ENCODE data around the gene RBPJ.

Gene RBPJ

DNA sequence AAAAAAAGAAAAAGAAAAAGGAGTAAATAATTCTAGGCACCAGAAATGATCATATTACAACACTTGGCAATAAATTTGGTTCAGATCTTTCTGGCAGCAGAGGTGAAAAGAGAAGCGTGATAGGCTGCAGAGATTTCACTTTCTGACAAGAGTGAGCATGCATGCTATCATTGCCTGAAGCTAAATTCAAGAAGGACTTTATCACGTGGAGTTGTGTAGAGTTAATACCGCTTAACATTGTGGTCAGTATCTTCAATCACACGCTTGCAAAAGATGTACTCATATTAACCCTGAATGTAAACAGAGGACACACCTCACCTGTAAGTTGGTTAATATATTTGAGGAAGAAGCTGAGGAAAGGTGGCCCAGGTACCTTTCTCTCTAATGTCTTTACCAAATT, 31.4 kb upstream of the RBPJ start:
- H3K9me3 ChIP-seq (ENCODE audit: control insufficient read depth, insufficient read depth, low read length) = no peaks in the 10 kb centered on the region
- no peaks in the 10 kb centered on the region for H3K36me3 ChIP-seq (ENCODE audit: control insufficient read depth, insufficient read depth, low read length)
- peaks cover 3% of the 10 kb centered on the region for H3K4me1 ChIP-seq (ENCODE audit: control insufficient read depth, insufficient read depth, low read length)
- H3K27me3 ChIP-seq (ENCODE audit: control insufficient read depth, insufficient read depth, low read length) = no peaks in the 10 kb centered on the region
- H3K9ac ChIP-seq (ENCODE audit: low read depth, low read length) = no peak overlapping the region
- no peak overlapping the region for H3K4me3 ChIP-seq (ENCODE audit: low read depth, low read length)

DNA sequence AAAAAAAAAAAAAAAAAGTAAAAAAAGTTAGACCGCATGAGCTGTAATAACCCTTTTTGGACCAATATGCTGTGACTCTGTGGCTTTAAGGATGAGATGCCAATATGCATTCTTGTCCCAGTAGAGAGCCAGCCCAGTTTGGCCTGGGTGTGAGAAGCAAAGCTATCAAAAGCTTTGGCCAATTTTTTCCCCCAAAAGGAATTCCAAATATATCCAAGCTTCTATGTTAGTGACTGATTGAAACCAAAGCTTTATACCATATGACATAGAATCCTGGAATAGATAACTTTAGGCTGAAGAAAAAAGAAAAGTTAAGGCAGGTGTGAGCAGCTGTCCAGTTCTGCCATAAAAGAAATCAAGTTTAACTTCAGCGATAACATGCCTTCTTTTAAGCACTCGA, 30.5 kb upstream of the RBPJ start:
- H3K36me3 ChIP-seq (ENCODE audit: control insufficient read depth, insufficient read depth, low read length) = no peaks in the 10 kb centered on the region
- H3K4me3 ChIP-seq (ENCODE audit: low read depth, low read length) = no peak overlapping the region
- H3K4me1 ChIP-seq (ENCODE audit: control insufficient read depth, insufficient read depth, low read length) = peaks cover 3% of the 10 kb centered on the region
- no peaks in the 10 kb centered on the region for H3K9me3 ChIP-seq (ENCODE audit: control insufficient read depth, insufficient read depth, low read length)
- H3K9ac ChIP-seq (ENCODE audit: low read depth, low read length) = no peak overlapping the region
- no peaks in the 10 kb centered on the region for H3K27me3 ChIP-seq (ENCODE audit: control insufficient read depth, insufficient read depth, low read length)

DNA sequence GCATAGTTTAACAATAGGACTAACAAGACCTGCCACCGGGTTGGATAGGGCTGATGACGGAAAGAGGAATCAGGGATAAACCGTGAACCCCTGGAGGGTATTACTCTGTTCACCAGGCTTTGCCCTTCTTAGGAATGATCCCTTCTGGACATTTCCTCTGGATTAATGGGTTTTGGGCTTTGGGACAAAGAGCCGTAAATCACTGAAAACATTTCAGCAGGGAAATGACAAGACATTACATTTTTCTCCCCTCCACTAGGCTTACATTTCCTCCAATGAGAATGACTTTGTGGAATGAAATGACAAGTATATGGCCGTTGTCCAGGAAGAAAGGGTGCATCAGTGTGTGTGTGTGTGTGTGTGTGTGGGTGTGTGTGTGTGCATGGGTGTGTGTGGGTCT, 25.9 kb upstream of the RBPJ start:
- H3K36me3 ChIP-seq (ENCODE audit: control insufficient read depth, insufficient read depth, low read length) = no peaks in the 10 kb centered on the region
- no peak overlapping the region for H3K4me3 ChIP-seq (ENCODE audit: low read depth, low read length)
- no peaks in the 10 kb centered on the region for H3K9me3 ChIP-seq (ENCODE audit: control insufficient read depth, insufficient read depth, low read length)
- no peak overlapping the region for H3K9ac ChIP-seq (ENCODE audit: low read depth, low read length)
- H3K4me1 ChIP-seq (ENCODE audit: control insufficient read depth, insufficient read depth, low read length) = peaks cover 28% of the 10 kb centered on the region
- H3K27me3 ChIP-seq (ENCODE audit: control insufficient read depth, insufficient read depth, low read length) = no peaks in the 10 kb centered on the region

- no peak overlapping the region for H3K4me3 ChIP-seq (ENCODE audit: low read depth, low read length)
- H3K27me3 ChIP-seq (ENCODE audit: control insufficient read depth, insufficient read depth, low read length) = no peaks in the 10 kb centered on the region
- peaks cover 38% of the 10 kb centered on the region for H3K4me1 ChIP-seq (ENCODE audit: control insufficient read depth, insufficient read depth, low read length)
- H3K9me3 ChIP-seq (ENCODE audit: control insufficient read depth, insufficient read depth, low read length) = no peaks in the 10 kb centered on the region
- H3K36me3 ChIP-seq (ENCODE audit: control insufficient read depth, insufficient read depth, low read length) = no peaks in the 10 kb centered on the region
- no peak overlapping the region for H3K9ac ChIP-seq (ENCODE audit: low read depth, low read length)
These were observed 24.8 kb upstream of the RBPJ start for GRCh38 chr4:26296021-26296420.

DNA sequence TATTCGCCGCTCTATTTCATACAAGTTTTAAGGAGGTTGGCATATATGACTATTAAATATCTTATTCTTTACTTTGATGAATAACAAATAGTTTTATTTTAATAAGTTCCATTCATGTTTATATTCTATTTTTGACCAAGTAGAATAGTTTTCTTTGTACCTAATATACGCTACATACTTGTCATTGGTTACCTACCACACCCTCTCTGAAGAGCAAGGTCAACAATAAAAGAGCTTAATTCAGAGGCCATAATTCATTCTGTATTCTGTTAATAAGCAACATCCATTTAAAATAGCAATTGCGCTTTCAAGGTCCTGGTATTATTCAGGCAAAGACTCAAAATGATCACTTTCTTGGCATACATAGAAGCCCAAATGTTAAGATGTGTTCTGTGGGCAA, 24.3 kb upstream of the RBPJ start:
- H3K9me3 ChIP-seq (ENCODE audit: control insufficient read depth, insufficient read depth, low read length) = no peaks in the 10 kb centered on the region
- no peaks in the 10 kb centered on the region for H3K27me3 ChIP-seq (ENCODE audit: control insufficient read depth, insufficient read depth, low read length)
- peaks cover 38% of the 10 kb centered on the region for H3K4me1 ChIP-seq (ENCODE audit: control insufficient read depth, insufficient read depth, low read length)
- no peak overlapping the region for H3K9ac ChIP-seq (ENCODE audit: low read depth, low read length)
- H3K36me3 ChIP-seq (ENCODE audit: control insufficient read depth, insufficient read depth, low read length) = no peaks in the 10 kb centered on the region
- H3K4me3 ChIP-seq (ENCODE audit: low read depth, low read length) = no peak overlapping the region

DNA sequence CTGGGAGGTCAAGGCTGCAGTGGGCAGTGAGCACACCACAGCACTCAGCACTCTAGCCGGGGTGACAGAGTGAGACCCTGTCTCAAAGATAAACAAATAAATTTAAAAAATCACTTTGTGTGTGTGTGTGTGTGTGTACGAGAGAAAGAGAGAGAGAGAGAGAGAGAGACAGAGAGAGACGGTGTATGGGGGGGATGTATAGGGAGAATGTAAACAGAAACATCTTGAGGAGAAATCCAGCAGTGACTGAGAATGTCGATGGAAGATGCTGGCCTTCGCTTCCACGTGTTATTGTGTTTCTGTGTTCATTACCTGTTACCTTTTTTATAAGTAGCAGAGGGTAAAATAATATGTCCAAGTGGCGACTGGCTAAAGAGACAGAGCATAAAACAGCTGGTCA, 23.6 kb upstream of the RBPJ start:
- no peak overlapping the region for H3K9ac ChIP-seq (ENCODE audit: low read depth, low read length)
- H3K36me3 ChIP-seq (ENCODE audit: control insufficient read depth, insufficient read depth, low read length) = no peaks in the 10 kb centered on the region
- no peaks in the 10 kb centered on the region for H3K27me3 ChIP-seq (ENCODE audit: control insufficient read depth, insufficient read depth, low read length)
- peaks cover 38% of the 10 kb centered on the region for H3K4me1 ChIP-seq (ENCODE audit: control insufficient read depth, insufficient read depth, low read length)
- no peak overlapping the region for H3K4me3 ChIP-seq (ENCODE audit: low read depth, low read length)
- no peaks in the 10 kb centered on the region for H3K9me3 ChIP-seq (ENCODE audit: control insufficient read depth, insufficient read depth, low read length)

- Histone ChIP-seq H3K36me3 (ENCODE audit: control insufficient read depth, insufficient read depth, low read length) (no peaks in the 10 kb centered on the region), H3K9ac (ENCODE audit: low read depth, low read length) (no peak overlapping the region), H3K4me3 (ENCODE audit: low read depth, low read length) (no peak overlapping the region), H3K4me1 (ENCODE audit: control insufficient read depth, insufficient read depth, low read length) (peaks cover 38% of the 10 kb centered on the region), H3K27me3 (ENCODE audit: control insufficient read depth, insufficient read depth, low read length) (no peaks in the 10 kb centered on the region), H3K9me3 (ENCODE audit: control insufficient read depth, insufficient read depth, low read length) (no peaks in the 10 kb centered on the region)
These were observed 22.4 kb upstream of the RBPJ start for GRCh38 chr4:26298198-26298947.

DNA sequence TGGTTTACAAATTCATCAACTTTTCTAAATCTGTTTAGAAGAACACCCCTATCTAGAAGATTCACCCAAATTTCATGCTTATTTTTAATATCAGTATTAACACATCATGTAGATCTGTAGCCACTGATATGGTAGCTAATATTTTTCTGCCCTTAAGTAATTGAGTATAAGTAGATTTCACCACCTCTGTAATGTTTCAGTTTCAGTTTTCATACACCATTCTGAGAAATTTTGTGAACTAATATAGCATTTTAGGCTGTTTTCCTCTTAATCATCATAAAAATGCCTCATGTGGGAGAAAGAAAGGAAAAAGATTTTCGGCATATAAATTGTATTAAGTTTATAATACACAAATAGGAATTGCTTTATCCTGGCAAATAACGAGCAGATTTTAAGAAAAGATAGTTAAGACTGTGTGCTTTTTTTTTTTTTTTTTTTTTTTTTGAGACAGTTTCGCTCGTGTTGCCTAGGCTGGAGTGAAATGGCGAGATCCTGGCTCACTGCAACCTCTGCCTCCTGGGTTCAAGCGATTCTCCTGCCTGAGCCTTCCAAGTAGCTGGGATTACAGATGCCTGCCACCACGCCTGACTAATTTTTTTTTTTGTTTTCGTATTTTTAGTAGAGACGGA, 21.4 kb upstream of the RBPJ start:
- Histone ChIP-seq H3K9me3 (ENCODE audit: control insufficient read depth, insufficient read depth, low read length) (no peaks in the 10 kb centered on the region), H3K9ac (ENCODE audit: low read depth, low read length) (peak overlapping the region; percentile 37), H3K27me3 (ENCODE audit: control insufficient read depth, insufficient read depth, low read length) (no peaks in the 10 kb centered on the region), H3K4me3 (ENCODE audit: low read depth, low read length) (no peak overlapping the region), H3K4me1 (ENCODE audit: control insufficient read depth, insufficient read depth, low read length) (peaks cover 38% of the 10 kb centered on the region), H3K36me3 (ENCODE audit: control insufficient read depth, insufficient read depth, low read length) (no peaks in the 10 kb centered on the region)

DNA sequence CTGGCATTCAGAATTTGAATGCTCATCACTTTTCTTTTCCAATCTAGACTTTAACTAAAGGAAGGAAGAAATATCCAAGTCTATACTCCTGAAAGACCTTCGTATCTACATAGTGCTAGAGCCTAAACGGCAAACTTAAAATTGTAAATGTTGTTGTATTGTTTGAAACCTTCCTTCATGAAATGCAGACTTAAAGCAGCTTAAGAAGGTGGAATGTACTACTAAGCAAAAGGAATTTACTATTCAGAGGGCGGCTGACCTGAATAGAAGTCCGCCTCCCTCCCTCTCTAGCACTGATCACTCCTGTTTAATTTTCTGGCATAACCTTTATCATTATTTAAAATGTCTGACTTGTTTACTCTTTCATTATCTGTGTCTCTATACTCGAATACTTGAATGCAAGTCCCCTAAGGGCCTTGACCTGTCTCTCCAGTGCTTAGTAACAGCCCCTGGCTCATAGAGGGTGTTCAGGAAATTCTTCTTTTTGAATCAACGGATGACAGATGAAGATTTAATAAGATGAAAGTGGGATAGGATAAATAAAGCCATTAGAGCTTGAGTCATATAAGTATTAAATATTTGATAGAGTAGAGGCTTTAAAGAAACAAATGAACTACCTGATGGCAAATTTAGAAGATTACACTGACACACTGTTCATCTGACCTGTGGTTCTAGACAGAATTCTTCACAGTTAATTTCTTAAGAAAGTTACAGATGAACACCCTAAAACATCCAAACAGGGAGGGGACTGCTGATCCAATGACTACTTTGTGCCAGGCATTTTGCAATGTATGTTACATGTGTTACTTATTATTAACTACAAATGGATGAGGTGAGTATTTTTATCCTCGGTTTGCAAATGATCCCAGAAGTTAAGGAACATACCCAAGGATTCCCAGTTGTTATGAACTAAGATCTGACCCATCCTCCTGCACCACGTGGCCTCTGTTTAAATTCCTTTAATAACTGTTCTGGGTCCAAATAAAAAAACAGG, 20.2 kb upstream of the RBPJ start:
- no peaks in the 10 kb centered on the region for H3K27me3 ChIP-seq (ENCODE audit: control insufficient read depth, insufficient read depth, low read length)
- H3K4me1 ChIP-seq (ENCODE audit: control insufficient read depth, insufficient read depth, low read length) = peaks cover 38% of the 10 kb centered on the region
- no peak overlapping the region for H3K4me3 ChIP-seq (ENCODE audit: low read depth, low read length)
- H3K9ac ChIP-seq (ENCODE audit: low read depth, low read length) = no peak overlapping the region
- no peaks in the 10 kb centered on the region for H3K9me3 ChIP-seq (ENCODE audit: control insufficient read depth, insufficient read depth, low read length)
- no peaks in the 10 kb centered on the region for H3K36me3 ChIP-seq (ENCODE audit: control insufficient read depth, insufficient read depth, low read length)

DNA sequence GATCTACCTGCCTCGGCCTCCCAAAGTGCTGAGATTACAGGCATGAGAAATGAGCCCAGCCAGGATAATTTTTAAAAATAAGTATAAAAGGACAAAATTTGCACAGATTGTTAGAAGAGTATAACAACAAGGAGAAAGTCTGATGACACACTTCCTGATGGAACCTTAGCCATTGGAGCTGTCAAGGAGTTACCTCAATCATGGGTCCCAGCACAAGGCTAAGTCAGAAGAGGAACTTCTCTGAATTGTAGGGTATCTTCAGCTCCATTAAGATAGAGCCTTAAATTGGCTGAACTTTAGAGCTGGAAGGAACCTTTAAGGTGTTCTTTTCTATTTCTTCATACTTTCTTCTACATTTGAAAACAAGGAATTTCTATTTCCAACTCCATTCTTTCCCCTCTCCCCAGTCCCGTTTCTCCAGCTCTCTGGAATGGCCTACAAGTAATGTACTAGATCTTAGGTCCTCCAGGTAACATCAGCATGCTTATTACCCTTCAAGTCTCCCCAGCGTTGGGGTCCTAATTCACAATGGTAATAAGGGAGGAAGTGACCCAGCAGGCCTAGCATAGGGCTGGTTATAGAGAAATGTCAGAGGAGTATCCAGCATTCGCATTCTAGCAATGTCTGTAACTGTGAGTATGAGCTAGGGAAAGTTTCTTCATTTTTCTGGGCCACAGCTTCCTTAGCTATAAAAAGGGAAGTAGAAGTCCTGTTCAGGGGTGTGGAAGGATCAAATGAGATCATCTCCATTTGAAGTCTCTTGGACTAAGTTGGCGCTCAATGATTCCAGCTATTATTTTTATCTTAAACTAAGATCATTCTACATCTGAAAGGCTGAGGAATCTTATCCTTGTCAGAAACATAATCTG, 18.5 kb upstream of the RBPJ start:
- H3K9me3 ChIP-seq (ENCODE audit: control insufficient read depth, insufficient read depth, low read length) = no peaks in the 10 kb centered on the region
- H3K9ac ChIP-seq (ENCODE audit: low read depth, low read length) = no peak overlapping the region
- H3K36me3 ChIP-seq (ENCODE audit: control insufficient read depth, insufficient read depth, low read length) = no peaks in the 10 kb centered on the region
- H3K4me1 ChIP-seq (ENCODE audit: control insufficient read depth, insufficient read depth, low read length) = peaks cover 32% of the 10 kb centered on the region
- no peaks in the 10 kb centered on the region for H3K27me3 ChIP-seq (ENCODE audit: control insufficient read depth, insufficient read depth, low read length)
- no peak overlapping the region for H3K4me3 ChIP-seq (ENCODE audit: low read depth, low read length)

GRCh38 chr4:26303008-26303407, 17.8 kb upstream of the RBPJ start:
- Histone ChIP-seq H3K4me1 (ENCODE audit: control insufficient read depth, insufficient read depth, low read length) (peaks cover 24% of the 10 kb centered on the region), H3K36me3 (ENCODE audit: control insufficient read depth, insufficient read depth, low read length) (no peaks in the 10 kb centered on the region), H3K9ac (ENCODE audit: low read depth, low read length) (no peak overlapping the region), H3K4me3 (ENCODE audit: low read depth, low read length) (no peak overlapping the region), H3K27me3 (ENCODE audit: control insufficient read depth, insufficient read depth, low read length) (no peaks in the 10 kb centered on the region), H3K9me3 (ENCODE audit: control insufficient read depth, insufficient read depth, low read length) (no peaks in the 10 kb centered on the region)
